ENCODE measurements around the gene INPP5D.

GRCh38 chr2:233130024-233130423 is 69.9 kb downstream of the INPP5D start:
- TF ChIP-seq CTCF (IDR thresholded peaks at IDR 0.05) (no peak), POLR2A (IDR thresholded peaks at IDR 0.05) (no peak)
